SK-N-SH (cell line): Measurements from ENCODE around the gene TIAL1. TPM values are rescaled to one million over a fixed set of nuclear protein-coding genes. Genes with fewer than 3 reads are reported as not detected.

ENCODE experiments used
- CTCF ChIA-PET: fragments of 300-600, 350-600 bp; formaldehyde crosslinking; extraction: SDS; loops from one replicate; lab custom pipeline; 2021; lab: Yijun Ruan, JAX
- POLR2A ChIA-PET: fragments of 350-600 bp; sonication (Branson Sonifier 250); formaldehyde crosslinking; extraction: SDS; loops from one replicate; lab custom pipeline; 2020; ENCODE audit warnings: antibody characterized with exemption, inconsistent platforms; lab: Yijun Ruan, JAX
- DNase-seq: peaks from one replicate; pipeline ENCODE4 v3.0.0; 2012
- H2AFZ ChIP-seq: fragments of 200-600 bp; sonication (generic); 2 replicates; pipeline ENCODE4 v1.8.1; 2016; ENCODE audit warnings: antibody characterized with exemption, mild to moderate bottlenecking, low read depth
- H3F3A ChIP-seq: fragments of 200-600 bp; sonication (generic); replicated peaks from 2 replicates; pipeline ENCODE3; 2016; ENCODE audit warnings: antibody characterized with exemption, mild to moderate bottlenecking; ENCODE audit not compliant: insufficient read depth
- H3K27ac ChIP-seq, 2 experiments: fragments of 200-500 bp in 1 of 2; fragments of 200-600 bp in 1 of 2; sonication (Bioruptor generic) in 1 of 2; sonication (generic), shearing (Covaris generic) in 1 of 2; 2 replicates each; pipeline versions ENCODE4 v1.5.1 to v1.6.1; 2014 to 2016; ENCODE audit warnings: low read depth in 2 of 2, inconsistent platforms in 1 of 2, low read length in 1 of 2, mild to moderate bottlenecking in 1 of 2, mixed read lengths in 1 of 2
- H3K27me3 ChIP-seq: fragments of 200-600 bp; sonication (generic), shearing (Covaris generic); 2 replicates; pipeline ENCODE4 v1.6.1; 2016; ENCODE audit warnings: mixed run types; ENCODE audit not compliant: insufficient read depth
- H3K36me3 ChIP-seq, 2 experiments: fragments of 200-500 bp in 1 of 2; fragments of 200-600 bp in 1 of 2; sonication (Bioruptor generic) in 1 of 2; sonication (generic) in 1 of 2; replicated peaks in 1 of 2; 2 replicates each; pipeline versions ENCODE3 to v1.5.1; 2014 to 2016; ENCODE audit warnings: low read length in 1 of 2, mild to moderate bottlenecking in 1 of 2; ENCODE audit not compliant: insufficient read depth in 2 of 2, control insufficient read depth in 1 of 2
- H3K4me1 ChIP-seq, 2 experiments: fragments of 200-500 bp in 1 of 2; fragments of 200-600 bp in 1 of 2; sonication (Bioruptor generic) in 1 of 2; sonication (generic), shearing (Covaris generic) in 1 of 2; 2 replicates each; pipeline versions ENCODE4 v1.5.1 to v1.6.1; 2014 to 2016; ENCODE audit warnings: low read depth in 1 of 2, low read length in 1 of 2, mixed run types in 1 of 2; ENCODE audit not compliant: insufficient read depth in 2 of 2, control insufficient read depth in 1 of 2
- H3K4me2 ChIP-seq: fragments of 200-600 bp; sonication (generic), shearing (Covaris generic); 2 replicates; pipeline ENCODE4 v1.6.1; 2017; ENCODE audit warnings: mixed run types
- H3K4me3 ChIP-seq, 2 experiments: fragments of 200-500 bp in 1 of 2; fragments of 200-600 bp in 1 of 2; sonication (Bioruptor generic) in 1 of 2; sonication (generic), shearing (Covaris generic) in 1 of 2; 2 replicates each; pipeline versions ENCODE4 v1.5.1 to v1.8.1; 2014 to 2016; ENCODE audit warnings: low read depth in 2 of 2, inconsistent platforms in 1 of 2, low read length in 1 of 2, mild to moderate bottlenecking in 1 of 2, mixed read lengths in 1 of 2, moderate library complexity in 1 of 2
- H3K79me2 ChIP-seq: fragments of 200-600 bp; sonication (generic); 2 replicates; pipeline ENCODE4 v1.8.1; 2017; ENCODE audit warnings: mild to moderate bottlenecking; ENCODE audit not compliant: insufficient read depth
- H3K9ac ChIP-seq: fragments of 200-600 bp; sonication (generic); 2 replicates; pipeline ENCODE4 v1.6.1; 2017; ENCODE audit warnings: mixed run types
- H3K9me2 ChIP-seq: fragments of 200-600 bp; sonication (generic); 2 replicates; pipeline ENCODE4 v1.6.1; 2017; ENCODE audit warnings: mixed run types
- H3K9me3 ChIP-seq: fragments of 200-600 bp; sonication (generic); 2 replicates; pipeline ENCODE4 v1.6.1; 2017; ENCODE audit warnings: mixed run types, mild to moderate bottlenecking, moderate library complexity
- H4K20me1 ChIP-seq: fragments of 200-600 bp; sonication (generic); 2 replicates; pipeline ENCODE4 v1.6.1; 2017; ENCODE audit warnings: mild to moderate bottlenecking, mixed run types; ENCODE audit not compliant: insufficient read depth
- CHD2 ChIP-seq: fragments of 150-350 bp; IDR thresholded peaks from 2 replicates; pipeline ENCODE4 v1.6.1; 2018; ENCODE audit warnings: low read length; ENCODE audit not compliant: partially characterized antibody
- CTCF ChIP-seq: fragments of 200-600 bp; sonication (generic); IDR thresholded peaks from 2 replicates; pipeline ENCODE4 v1.6.1; 2017; ENCODE audit warnings: antibody characterized with exemption, mild to moderate bottlenecking, moderate library complexity
- EP300 ChIP-seq, 2 experiments: IDR thresholded peaks; 2 replicates each; pipeline versions ENCODE4 v1.4.0 to v1.6.1; 2012; ENCODE audit warnings: borderline replicate concordance in 1 of 2, low read depth in 1 of 2, low read length in 1 of 2
- EZH2phosphoT487 ChIP-seq: fragments of 200-600 bp; sonication (generic); IDR thresholded peaks from 2 replicates; pipeline ENCODE4 v1.6.1; 2017; ENCODE audit warnings: low read depth, mixed run types, mild to moderate bottlenecking, antibody characterized with exemption, moderate library complexity, borderline replicate concordance
- FOSL2 ChIP-seq: IDR thresholded peaks from 2 replicates; pipeline ENCODE4 v1.4.0; 2012; ENCODE audit warnings: low read depth, mild to moderate bottlenecking, moderate library complexity, borderline replicate concordance
- GABPA ChIP-seq: IDR thresholded peaks from 2 replicates; pipeline ENCODE4 v1.4.0; 2012; ENCODE audit warnings: low read depth, mild to moderate bottlenecking
- GATA2 ChIP-seq: sonication (generic); formaldehyde crosslinking; IDR thresholded peaks from 2 replicates; pipeline ENCODE4 v1.5.0; 2020; ENCODE audit warnings: mild to moderate bottlenecking, missing genetic modification reagents
- JUND ChIP-seq: IDR thresholded peaks from 2 replicates; pipeline ENCODE4 v1.4.0; 2012
- MAX ChIP-seq: IDR thresholded peaks from 2 replicates; pipeline ENCODE4 v1.4.0; 2012; ENCODE audit warnings: low read depth
- MEF2A ChIP-seq: IDR thresholded peaks from 2 replicates; pipeline ENCODE4 v1.4.0; 2012; ENCODE audit warnings: low read depth, borderline replicate concordance
- MXI1 ChIP-seq: IDR thresholded peaks from 2 replicates; pipeline ENCODE4 v1.6.1; 2012; ENCODE audit warnings: mild to moderate bottlenecking, low read depth, low read length, improper control_type of control experiment
- NFIC ChIP-seq: IDR thresholded peaks from 2 replicates; pipeline ENCODE4 v1.4.0; 2012; ENCODE audit warnings: borderline replicate concordance
- NRF1 ChIP-seq: IDR thresholded peaks from 2 replicates; pipeline ENCODE4 v1.6.1; 2012; ENCODE audit warnings: low read depth, mild to moderate bottlenecking, low read length
- POLR2AphosphoS5 ChIP-seq: IDR thresholded peaks from 2 replicates; pipeline ENCODE4 v1.6.1; 2012; ENCODE audit warnings: low read depth, low read length
- RCOR1 ChIP-seq: fragments of 150-350 bp; IDR thresholded peaks from 2 replicates; pipeline ENCODE4 v1.6.1; 2017; ENCODE audit warnings: antibody characterized with exemption, low read length
- RFX5 ChIP-seq: IDR thresholded peaks from 2 replicates; pipeline ENCODE4 v1.6.1; 2012; ENCODE audit warnings: mild to moderate bottlenecking, improper control_type of control experiment, low read length
- TAF1 ChIP-seq: IDR thresholded peaks from 2 replicates; pipeline ENCODE4 v1.6.1; 2012; ENCODE audit warnings: low read depth, mild to moderate bottlenecking, low read length, moderate library complexity, borderline replicate concordance
- TCF12 ChIP-seq: IDR thresholded peaks from 2 replicates; pipeline ENCODE4 v1.4.0; 2012
- USF2 ChIP-seq: fragments of 150-350 bp; IDR thresholded peaks from 2 replicates; pipeline ENCODE4 v1.6.1; 2017; ENCODE audit warnings: antibody characterized with exemption, low read length, low read depth, borderline replicate concordance
- YY1 ChIP-seq: IDR thresholded peaks from 2 replicates; pipeline ENCODE4 v1.4.0; 2012; ENCODE audit warnings: low read depth, mild to moderate bottlenecking
- ZBTB33 ChIP-seq: IDR thresholded peaks from 2 replicates; pipeline ENCODE4 v1.4.0; 2012; ENCODE audit warnings: low read depth, borderline replicate concordance
- WGBS: methylation state at CpG from one replicate; pipeline ENCODE4 v1.1.6; 2017; ENCODE audit warnings: low lambda C conversion rate; 5-methylcytosine and 5-hydroxymethylcytosine counted together
- polyA plus RNA-seq, 3 experiments: library from polyadenylated mRNA; depleted of rRNA; stranded (reverse); fragments of >200 nt; gene quantifications; 2 replicates each; pipeline ENCODE4 v1.2.3, GENCODE V29; 2012

The TIAL1 gene
- polyA plus RNA-seq, 1 of the 3 experiments (the other 2 are of a cell fraction) = 58.0 TPM

- Histone ChIP-seq H3F3A (peaks cover 12% of the 10 kb centered on the region), H4K20me1 (no peaks in the 10 kb centered on the region), H3K4me2 (no peak overlapping the region), H3K79me2 (no peaks in the 10 kb centered on the region), H3K36me3 (no peaks in the 10 kb centered on the region), H3K27me3 (no peaks in the 10 kb centered on the region), H3K9me2 (no peaks in the 10 kb centered on the region), H3K27ac (no peak overlapping the region), H3K9me3 (no peaks in the 10 kb centered on the region), H3K4me3 (no peak overlapping the region)
- POLR2A ChIA-PET = no interaction called here
- WGBS = 87% methylated on average over 2 of the region's 2 CpGs
- DNase-seq = no peak
- TF ChIP-seq NFIC (no peak), JUND (no peak), USF2 (no peak)
- TF ChIP-seq, all 33 proteins: peak for 0
- peaks cover 11% of the 10 kb centered on the region in 2 experiments; a peak in 3 of 4 replicates for H3K4me1 ChIP-seq
- H3K9ac ChIP-seq = no peak overlapping the region
- CTCF ChIA-PET = interaction anchor here (3.5 kb wide), 1 partner anchor 11 kb away, joined by 17 read pairs; no protein-coding TSS in a partner anchor
- 0 out of 2 replicates have a peak overlapping the region, but pooled peaks have one; percentile 27 for H2AFZ ChIP-seq
Observed at GRCh38 chr10:119619215-119619614, 22.5 kb upstream of the TIAL1 start.

GRCh38 chr10:119616882-119617570, 20.3 kb upstream of the TIAL1 start:
- Histone ChIP-seq H3K9ac (no peak overlapping the region), H2AFZ (no peak overlapping the region), H3K9me2 (no peaks in the 10 kb centered on the region), H3K4me2 (no peak overlapping the region), H3K79me2 (no peaks in the 10 kb centered on the region), H3K27me3 (no peaks in the 10 kb centered on the region)
- WGBS = 81% methylated on average over 12 of the region's 13 CpGs
- CTCF ChIA-PET = interaction anchor here (3.5 kb wide), 1 partner anchor 8 kb away, joined by 17 read pairs; no protein-coding TSS in a partner anchor
- TF ChIP-seq GATA2 (CRISPR knock-in tag) (no peak), CHD2 (no peak), FOSL2 (no peak), RCOR1 (no peak), USF2 (no peak), NRF1 (no peak), MXI1 (no peak), YY1 (no peak), TAF1 (no peak), RFX5 (no peak), NFIC (no peak), TCF12 (no peak), CTCF (no peak), GABPA (no peak), POLR2AphosphoS5 (no peak), ZBTB33 (no peak), EZH2phosphoT487 (no peak), MAX (no peak), EP300 (IDR thresholded peaks at IDR 0.05; ENCODE audit: borderline replicate concordance in 1 of 2, low read depth in 1 of 2, low read length in 1 of 2) (no peak), MEF2A (no peak)
- TF ChIP-seq, all 33 proteins: peak for 0
- H3K4me1 ChIP-seq = peaks cover 11% of the 10 kb centered on the region in 2 experiments; a peak in 3 of 4 replicates
- no peaks in the 10 kb centered on the region for H3K9me3 ChIP-seq
- H3K4me3 ChIP-seq = no peak overlapping the region
- no peaks in the 10 kb centered on the region for H4K20me1 ChIP-seq
- no peak for DNase-seq
- POLR2A ChIA-PET = no interaction called here
- H3K36me3 ChIP-seq = no peaks in the 10 kb centered on the region
- no peak overlapping the region for H3K27ac ChIP-seq
- peaks cover 7% of the 10 kb centered on the region for H3F3A ChIP-seq
